SK-N-SH (cell line): ENCODE data around the gene NSL1.
"Not testable (repeated sequence)": the region's sequence is repeated elsewhere in the genome, so short reads cannot be mapped to it uniquely, and the experiment has no call there.

Experiments used
- CTCF ChIP-seq: fragments of 200-600 bp; sonication (generic); IDR thresholded peaks from 2 replicates; pipeline ENCODE4 v1.6.1; 2017; ENCODE audit warnings: antibody characterized with exemption, mild to moderate bottlenecking, moderate library complexity
- EP300 ChIP-seq, 2 experiments: IDR thresholded peaks; 2 replicates each; pipeline versions ENCODE4 v1.4.0 to v1.6.1; 2012; ENCODE audit warnings: borderline replicate concordance in 1 of 2, low read depth in 1 of 2, low read length in 1 of 2
- MAX ChIP-seq: IDR thresholded peaks from 2 replicates; pipeline ENCODE4 v1.4.0; 2012; ENCODE audit warnings: low read depth
- NFIC ChIP-seq: IDR thresholded peaks from 2 replicates; pipeline ENCODE4 v1.4.0; 2012; ENCODE audit warnings: borderline replicate concordance
- NRF1 ChIP-seq: IDR thresholded peaks from 2 replicates; pipeline ENCODE4 v1.6.1; 2012; ENCODE audit warnings: low read depth, mild to moderate bottlenecking, low read length
- POLR2AphosphoS5 ChIP-seq: IDR thresholded peaks from 2 replicates; pipeline ENCODE4 v1.6.1; 2012; ENCODE audit warnings: low read depth, low read length
- REST ChIP-seq: IDR thresholded peaks from 2 replicates; pipeline ENCODE4 v1.6.1; 2012; ENCODE audit warnings: mild to moderate bottlenecking, low read depth, low read length, moderate library complexity
- TAF1 ChIP-seq: IDR thresholded peaks from 2 replicates; pipeline ENCODE4 v1.6.1; 2012; ENCODE audit warnings: low read depth, mild to moderate bottlenecking, low read length, moderate library complexity, borderline replicate concordance
- USF1 ChIP-seq: IDR thresholded peaks from 2 replicates; pipeline ENCODE4 v1.4.0; 2012; ENCODE audit warnings: low read depth, borderline replicate concordance

- TF ChIP-seq TAF1; REST; USF1; CTCF; EP300 (IDR thresholded peaks at IDR 0.05; ENCODE audit: borderline replicate concordance in 1 of 2, low read depth in 1 of 2, low read length in 1 of 2); NFIC; POLR2AphosphoS5; MAX; NRF1: not testable (repeated sequence)
Measured at GRCh38 chr1:212779086-212779485, 12.5 kb downstream of the NSL1 start.
